ENCODE data around the gene DISC1. TPM values are rescaled to one million over a fixed set of nuclear protein-coding genes. Genes with fewer than 3 reads are reported as not detected.
"Not testable (repeated sequence)": the region's sequence is repeated elsewhere in the genome, so short reads cannot be mapped to it uniquely, and the experiment has no call there.

The DISC1 gene
- total RNA-seq, 1 experiment from 2014 or later: 9.8 TPM

DNA sequence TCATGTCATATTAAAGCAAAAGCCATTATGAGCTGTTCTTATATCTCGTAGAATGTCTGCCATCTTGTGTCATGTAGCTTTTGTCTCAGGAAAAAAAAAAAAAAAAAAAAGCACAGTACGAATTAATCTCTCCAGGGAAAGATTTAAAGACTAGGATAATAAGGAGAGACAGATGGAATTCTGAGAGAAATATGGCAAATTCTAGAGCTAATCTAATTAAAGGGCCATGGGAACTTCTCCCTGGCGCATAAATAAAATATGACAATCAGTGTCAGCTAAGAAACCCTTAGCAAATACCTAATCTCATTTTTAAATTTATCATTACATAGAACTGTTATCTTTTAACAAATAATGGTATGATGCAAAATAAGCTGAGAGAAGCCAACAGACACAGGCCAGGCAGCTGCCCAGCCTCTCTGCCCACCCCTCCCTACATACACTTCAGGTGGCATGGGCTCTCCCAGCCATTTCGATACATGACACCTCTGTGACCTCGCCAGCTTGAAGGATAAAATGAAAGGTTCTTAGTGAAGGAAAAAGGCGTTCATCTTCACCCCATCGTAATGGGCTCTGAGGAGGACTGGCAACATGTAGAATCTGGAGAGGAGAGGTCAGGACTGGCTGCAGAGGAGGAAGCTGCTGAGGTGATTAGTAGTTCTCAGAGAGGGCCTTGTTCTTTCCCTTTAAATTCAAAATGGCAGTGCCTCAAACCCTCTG lies 39.8 kb downstream of the DISC1 start:
- no TSS peak for BruUV-seq (replicated peaks)
- Mint-ChIP-seq H3K27me3 (ENCODE audit: unreplicated experiment) (no peaks in the 10 kb centered on the region), H3K27ac (ENCODE audit: unreplicated experiment) (no peak overlapping the region), H3K9me3 (ENCODE audit: low read depth, unreplicated experiment) (peaks cover 6% of the 10 kb centered on the region), H3K4me3 (ENCODE audit: low read depth, unreplicated experiment) (no peak overlapping the region), H3K36me3 (ENCODE audit: insufficient read depth, unreplicated experiment) (no peaks in the 10 kb centered on the region), H3K4me1 (ENCODE audit: low read depth, unreplicated experiment) (no peaks in the 10 kb centered on the region)
- no peak for TF ChIP-seq CTCF (IDR thresholded peaks at IDR 0.05; ENCODE audit: unreplicated experiment)
- intact Hi-C loops (cut with micrococcal nuclease; ENCODE audit: unreplicated experiment): no loop called here
- CTCF ChIA-PET: interaction anchor here (1.0 kb wide), 1 partner anchor 14 kb away, joined by 3 read pairs; no protein-coding TSS in a partner anchor
- no peak for DNase-seq

DNA sequence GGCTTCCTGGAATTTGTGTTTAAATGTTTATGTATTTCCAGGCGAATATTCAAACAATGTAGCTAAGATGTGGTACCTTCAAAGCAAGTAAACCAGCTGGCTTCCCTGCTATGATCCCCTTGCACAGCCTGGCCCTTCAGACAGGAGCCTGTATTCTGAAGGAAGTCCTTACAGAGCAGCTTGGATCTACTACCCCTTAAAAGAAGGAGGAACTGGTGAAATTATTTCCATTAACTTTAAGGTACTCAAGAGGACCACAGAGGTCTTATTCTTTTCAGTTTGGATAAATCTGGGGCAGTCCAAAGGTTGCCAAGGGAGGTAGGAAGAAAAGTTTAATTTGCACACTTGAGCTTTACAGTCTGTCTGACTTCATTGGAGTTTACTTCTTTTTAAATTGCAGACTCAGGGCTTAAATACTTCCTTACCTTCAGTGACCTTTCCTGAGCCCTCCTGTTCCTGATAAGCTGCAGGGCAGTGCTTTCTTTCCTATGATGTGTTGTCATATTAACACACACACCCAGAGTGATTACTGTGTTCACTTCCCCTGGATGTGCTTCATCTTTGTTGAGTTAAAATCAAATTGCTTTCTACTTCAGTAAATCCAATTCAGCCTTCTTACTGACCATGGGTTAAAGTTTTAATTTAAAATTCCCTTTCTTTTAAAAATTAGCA lies 40.5 kb downstream of the DISC1 start:
- intact Hi-C loops (cut with micrococcal nuclease; ENCODE audit: unreplicated experiment): no loop called here
- Mint-ChIP-seq H3K4me3 (ENCODE audit: low read depth, unreplicated experiment) (no peak overlapping the region), H3K4me1 (ENCODE audit: low read depth, unreplicated experiment) (no peaks in the 10 kb centered on the region), H3K27me3 (ENCODE audit: unreplicated experiment) (no peaks in the 10 kb centered on the region), H3K9me3 (ENCODE audit: low read depth, unreplicated experiment) (peaks cover 6% of the 10 kb centered on the region), H3K27ac (ENCODE audit: unreplicated experiment) (no peak overlapping the region), H3K36me3 (ENCODE audit: insufficient read depth, unreplicated experiment) (no peaks in the 10 kb centered on the region)
- BruUV-seq (replicated peaks): no TSS peak
- CTCF ChIA-PET: no interaction called here
- TF ChIP-seq CTCF (IDR thresholded peaks at IDR 0.05; ENCODE audit: unreplicated experiment): no peak
- no peak for DNase-seq

- CTCF ChIA-PET: no interaction called here
- Mint-ChIP-seq H3K27ac (ENCODE audit: unreplicated experiment) (no peak overlapping the region), H3K4me1 (ENCODE audit: low read depth, unreplicated experiment) (no peaks in the 10 kb centered on the region), H3K36me3 (ENCODE audit: insufficient read depth, unreplicated experiment) (no peaks in the 10 kb centered on the region), H3K27me3 (ENCODE audit: unreplicated experiment) (no peaks in the 10 kb centered on the region), H3K4me3 (ENCODE audit: low read depth, unreplicated experiment) (no peak overlapping the region), H3K9me3 (ENCODE audit: low read depth, unreplicated experiment) (peaks cover 9% of the 10 kb centered on the region)
- no TSS peak for BruUV-seq (replicated peaks)
- intact Hi-C loops (cut with micrococcal nuclease; ENCODE audit: unreplicated experiment): no loop called here
- DNase-seq: no peak
- no peak for TF ChIP-seq CTCF (IDR thresholded peaks at IDR 0.05; ENCODE audit: unreplicated experiment)
Observed at GRCh38 chr1:231667896-231668506, 41.4 kb downstream of the DISC1 start.

GRCh38 chr1:231668826-231669225 lies 42.2 kb downstream of the DISC1 start:
- CTCF ChIA-PET: no interaction called here
- Mint-ChIP-seq H3K9me3 (ENCODE audit: low read depth, unreplicated experiment) (peaks cover 9% of the 10 kb centered on the region), H3K4me1 (ENCODE audit: low read depth, unreplicated experiment) (no peaks in the 10 kb centered on the region), H3K4me3 (ENCODE audit: low read depth, unreplicated experiment) (no peak overlapping the region), H3K27me3 (ENCODE audit: unreplicated experiment) (no peaks in the 10 kb centered on the region), H3K36me3 (ENCODE audit: insufficient read depth, unreplicated experiment) (no peaks in the 10 kb centered on the region), H3K27ac (ENCODE audit: unreplicated experiment) (no peak overlapping the region)
- TF ChIP-seq CTCF (IDR thresholded peaks at IDR 0.05; ENCODE audit: unreplicated experiment): no peak
- intact Hi-C loops (cut with micrococcal nuclease; ENCODE audit: unreplicated experiment): no loop called here
- DNase-seq: no peak
- BruUV-seq (replicated peaks): no TSS peak

DNA sequence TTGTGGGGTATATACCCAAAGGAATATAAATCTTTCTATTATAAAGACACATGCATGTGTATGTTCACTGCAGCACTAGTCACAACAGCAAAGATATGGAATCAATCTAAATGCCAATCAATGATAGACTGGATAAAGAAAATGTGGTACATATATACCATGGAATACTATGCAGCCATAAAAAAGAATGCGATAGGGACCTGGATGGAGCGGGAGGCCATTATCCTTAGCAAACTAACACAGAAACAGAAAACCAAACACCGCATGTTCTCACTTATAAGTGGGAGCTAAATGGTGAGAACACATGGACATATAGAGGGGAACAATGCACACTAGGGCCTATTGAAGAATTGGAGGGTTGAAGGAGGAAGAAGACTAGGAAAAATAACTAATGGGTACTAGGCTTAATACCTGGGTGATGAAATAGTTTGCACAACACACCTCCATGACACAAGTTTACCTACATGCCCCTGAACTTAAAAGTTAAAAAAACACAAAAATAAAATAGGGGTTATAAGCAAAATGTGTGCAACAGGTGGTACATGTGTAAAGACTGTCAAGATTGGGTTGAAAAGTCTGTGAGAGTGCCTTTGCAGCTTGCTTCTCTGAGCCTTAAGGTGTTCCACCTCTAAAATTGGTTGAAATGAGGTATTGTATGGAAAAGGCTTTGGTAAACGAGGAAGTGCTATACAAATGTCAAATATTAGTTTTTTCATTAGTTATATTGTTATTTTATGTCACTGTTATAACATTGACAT lies 43.5 kb downstream of the DISC1 start:
- H3K36me3 Mint-ChIP-seq (ENCODE audit: insufficient read depth, unreplicated experiment); CTCF ChIA-PET; H3K4me3 Mint-ChIP-seq (ENCODE audit: low read depth, unreplicated experiment); H3K27me3 Mint-ChIP-seq (ENCODE audit: unreplicated experiment); DNase-seq; BruUV-seq (replicated peaks); H3K4me1 Mint-ChIP-seq (ENCODE audit: low read depth, unreplicated experiment); H3K27ac Mint-ChIP-seq (ENCODE audit: unreplicated experiment); H3K9me3 Mint-ChIP-seq (ENCODE audit: low read depth, unreplicated experiment); intact Hi-C loops (cut with micrococcal nuclease; ENCODE audit: unreplicated experiment): not testable (repeated sequence)

All from Calu3 (cell line).